ENCODE results near the gene MYOZ1.
"Not testable (repeated sequence)": the region's sequence is repeated elsewhere in the genome, so short reads cannot be mapped to it uniquely, and the experiment has no call there.

The MYOZ1 gene, protein sequence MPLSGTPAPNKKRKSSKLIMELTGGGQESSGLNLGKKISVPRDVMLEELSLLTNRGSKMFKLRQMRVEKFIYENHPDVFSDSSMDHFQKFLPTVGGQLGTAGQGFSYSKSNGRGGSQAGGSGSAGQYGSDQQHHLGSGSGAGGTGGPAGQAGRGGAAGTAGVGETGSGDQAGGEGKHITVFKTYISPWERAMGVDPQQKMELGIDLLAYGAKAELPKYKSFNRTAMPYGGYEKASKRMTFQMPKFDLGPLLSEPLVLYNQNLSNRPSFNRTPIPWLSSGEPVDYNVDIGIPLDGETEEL

GRCh38 chr10:73641328-73642060 is at the start of gene MYOZ1:
TSS of gene MYOZ1 (minus strand) at chr10:73641474. CDS start at chr10:73640017, 1,457 bp downstream.
- no peak for DNase-seq (ENCODE audit: low read depth, low spot score)

GRCh38 chr10:73690755-73691154 is 49.5 kb upstream of the MYOZ1 start:
- DNase-seq (ENCODE audit: low read depth, low spot score): not testable (repeated sequence)

GRCh38 chr10:73689596-73689995 is 48.3 kb upstream of the MYOZ1 start:
- DNase-seq (ENCODE audit: low read depth, low spot score): not testable (repeated sequence)

DNA sequence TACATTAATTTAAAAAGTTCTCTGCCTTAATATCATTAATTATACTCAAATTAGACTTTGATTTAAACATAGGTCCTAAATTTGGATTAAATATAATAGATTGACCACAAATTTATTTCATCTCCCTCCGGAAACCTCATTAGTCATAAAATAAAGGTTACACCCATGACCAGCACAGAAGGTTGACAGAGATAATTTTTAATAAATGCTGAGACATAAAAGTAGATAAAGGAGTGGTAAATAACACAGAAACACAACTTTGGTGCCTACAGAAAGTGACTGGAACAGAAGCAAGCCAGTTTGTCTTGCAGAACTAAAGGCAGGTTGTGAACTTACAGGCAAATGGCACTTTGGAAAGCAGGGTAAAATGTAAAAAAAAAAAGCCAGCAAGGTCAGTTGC is 46.4 kb upstream of the MYOZ1 start:
- DNase-seq (ENCODE audit: low read depth, low spot score): not testable (repeated sequence)

DNA sequence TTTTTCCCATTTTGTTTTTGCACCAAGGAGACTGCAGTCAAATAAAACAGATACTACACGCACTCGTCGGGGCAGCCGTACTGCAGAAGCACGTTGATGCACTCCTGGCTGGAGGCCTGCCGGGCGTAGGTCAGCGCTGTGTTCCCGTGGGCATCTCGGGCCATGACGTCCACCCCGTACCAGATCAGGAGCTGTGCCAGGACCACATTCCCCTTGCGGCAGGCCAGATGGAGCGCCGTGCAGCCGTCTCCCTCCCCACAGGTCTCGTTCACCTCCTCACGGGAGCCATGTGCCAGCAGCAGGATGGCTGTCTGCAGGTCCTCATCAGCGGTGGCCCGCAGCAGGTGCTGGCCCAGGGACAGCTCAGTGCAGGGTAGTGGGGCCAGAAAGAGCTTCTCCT is 33.3 kb upstream of the MYOZ1 start:
- DNase-seq (ENCODE audit: low read depth, low spot score): not testable (repeated sequence)

- DNase-seq (ENCODE audit: low read depth, low spot score): not testable (repeated sequence)
Measured at GRCh38 chr10:73668378-73668777, 27.1 kb upstream of the MYOZ1 start.

DNA sequence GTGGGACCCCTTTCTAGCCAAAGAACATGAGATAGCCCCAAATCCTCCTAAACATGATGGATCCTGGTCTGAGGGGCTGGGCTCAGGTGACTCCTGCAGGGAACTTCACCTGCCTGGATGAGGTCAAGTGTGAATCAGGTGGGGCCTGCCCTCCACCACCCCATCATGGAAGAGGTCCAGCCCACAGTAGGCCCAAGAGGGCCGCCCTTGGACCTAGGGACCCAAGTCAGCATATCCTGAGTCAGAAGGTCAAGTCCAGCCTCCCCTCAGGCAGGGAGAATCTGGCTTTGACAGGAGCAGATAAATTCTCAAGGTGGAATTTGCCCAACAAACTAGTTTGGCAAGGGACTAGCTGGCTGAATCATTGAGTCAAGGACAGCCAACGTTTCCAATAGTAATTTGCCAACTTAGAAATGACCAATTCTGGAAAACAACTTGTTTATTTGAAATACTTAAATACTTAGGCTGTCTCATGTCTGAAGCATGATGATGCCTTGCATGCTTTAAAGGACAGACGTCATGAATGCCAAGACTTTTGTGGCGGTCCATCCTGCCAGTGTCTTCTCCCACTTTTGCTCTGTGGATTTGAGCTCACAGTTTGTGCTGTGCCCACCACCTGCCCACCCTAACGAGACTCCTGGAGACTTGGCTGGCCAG is 25.0 kb upstream of the MYOZ1 start:
- DNase-seq (ENCODE audit: low read depth, low spot score): not testable (repeated sequence)

DNA sequence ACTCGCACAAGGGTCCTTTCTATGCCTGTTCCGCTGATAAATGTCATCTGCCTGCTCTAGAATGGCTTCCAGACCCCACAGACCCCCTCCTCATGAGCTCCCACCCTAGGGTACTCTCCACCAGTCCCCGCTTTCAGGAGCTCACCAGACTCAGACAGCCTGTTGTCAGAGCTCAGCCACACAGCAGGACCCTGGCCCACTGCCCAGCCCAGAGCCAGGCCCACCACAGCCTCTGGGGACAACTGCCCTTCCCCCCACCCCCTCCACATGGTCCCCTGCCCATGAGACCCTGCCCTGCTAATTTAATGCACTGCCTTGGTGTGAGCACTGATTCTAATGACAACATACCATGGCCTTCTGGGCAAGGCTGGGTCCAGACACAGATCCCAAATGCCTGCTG is 24.3 kb upstream of the MYOZ1 start:
- DNase-seq (ENCODE audit: low read depth, low spot score): not testable (repeated sequence)

DNA sequence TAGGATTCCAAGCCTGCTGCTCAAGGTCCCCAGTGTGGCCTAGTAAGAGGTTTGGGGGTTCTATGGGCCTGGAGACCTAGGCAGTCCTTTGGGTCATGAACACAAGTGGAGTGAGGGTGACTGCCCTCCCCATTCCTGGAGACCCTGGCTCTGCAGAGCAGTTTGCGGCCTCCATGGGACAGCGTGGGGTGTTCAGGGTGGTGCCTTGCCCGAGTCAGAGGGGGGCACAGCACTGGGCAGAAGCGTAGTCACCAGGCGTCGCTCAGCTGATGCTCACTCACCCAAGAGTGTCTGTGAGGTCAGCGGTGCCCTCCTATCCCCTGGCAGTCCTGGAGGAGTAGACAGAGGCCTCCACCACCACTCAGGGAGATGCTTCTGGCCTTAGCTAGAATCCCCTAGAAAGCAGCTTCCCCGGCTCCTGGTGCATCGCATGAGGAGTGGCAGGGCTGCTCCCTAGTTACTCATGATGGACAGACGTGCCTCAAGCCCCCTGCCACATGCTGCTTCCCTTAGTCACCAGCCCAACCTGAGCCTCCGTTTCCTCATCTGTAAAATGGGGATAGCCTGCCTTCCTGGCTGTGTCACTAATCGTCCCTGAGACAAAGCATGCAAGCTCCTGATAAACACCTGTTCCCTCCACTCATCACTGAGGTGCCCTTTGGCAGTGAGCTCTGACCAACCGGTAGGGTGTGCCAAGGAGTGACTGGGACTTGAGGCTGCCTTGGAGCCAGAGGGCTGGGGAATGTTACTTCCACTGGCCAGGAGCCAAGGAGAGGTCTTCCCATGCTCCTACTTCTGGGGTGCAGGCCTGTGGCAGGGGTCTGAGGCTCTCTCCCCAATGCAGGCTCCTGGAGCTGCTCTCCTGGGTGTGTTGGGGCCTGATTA is 23.1 kb upstream of the MYOZ1 start:
- not testable (repeated sequence) for DNase-seq (ENCODE audit: low read depth, low spot score)

GRCh38 chr10:73663621-73664020 is 22.3 kb upstream of the MYOZ1 start:
- not testable (repeated sequence) for DNase-seq (ENCODE audit: low read depth, low spot score)

DNA sequence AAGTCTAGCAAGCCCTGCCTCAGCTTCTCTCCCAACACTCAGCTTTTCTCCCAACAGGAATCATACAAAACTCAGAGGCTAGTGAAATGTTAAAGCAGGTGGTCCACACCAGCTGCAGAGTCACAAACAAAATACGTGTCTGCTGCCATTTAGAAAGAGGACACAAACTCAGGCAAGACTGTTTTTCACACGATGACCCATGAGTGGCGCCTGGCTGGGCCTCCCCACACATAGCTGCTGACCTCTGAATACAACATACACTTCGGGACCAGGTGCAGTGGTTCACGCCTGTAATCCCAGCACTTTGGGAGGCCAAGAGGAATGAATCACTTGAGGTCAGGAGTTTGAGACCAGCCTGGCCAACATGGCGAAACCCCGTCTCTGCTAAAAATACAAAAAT is 21.4 kb upstream of the MYOZ1 start:
- DNase-seq (ENCODE audit: low read depth, low spot score): not testable (repeated sequence)

GRCh38 chr10:73655990-73656298 is 14.7 kb upstream of the MYOZ1 start, which contains the start of gene SYNPO2L:
TSS of gene SYNPO2L (minus strand) at chr10:73656029. CDS start at chr10:73655922, 107 bp downstream.
- no peak for DNase-seq (ENCODE audit: low read depth, low spot score)

DNA sequence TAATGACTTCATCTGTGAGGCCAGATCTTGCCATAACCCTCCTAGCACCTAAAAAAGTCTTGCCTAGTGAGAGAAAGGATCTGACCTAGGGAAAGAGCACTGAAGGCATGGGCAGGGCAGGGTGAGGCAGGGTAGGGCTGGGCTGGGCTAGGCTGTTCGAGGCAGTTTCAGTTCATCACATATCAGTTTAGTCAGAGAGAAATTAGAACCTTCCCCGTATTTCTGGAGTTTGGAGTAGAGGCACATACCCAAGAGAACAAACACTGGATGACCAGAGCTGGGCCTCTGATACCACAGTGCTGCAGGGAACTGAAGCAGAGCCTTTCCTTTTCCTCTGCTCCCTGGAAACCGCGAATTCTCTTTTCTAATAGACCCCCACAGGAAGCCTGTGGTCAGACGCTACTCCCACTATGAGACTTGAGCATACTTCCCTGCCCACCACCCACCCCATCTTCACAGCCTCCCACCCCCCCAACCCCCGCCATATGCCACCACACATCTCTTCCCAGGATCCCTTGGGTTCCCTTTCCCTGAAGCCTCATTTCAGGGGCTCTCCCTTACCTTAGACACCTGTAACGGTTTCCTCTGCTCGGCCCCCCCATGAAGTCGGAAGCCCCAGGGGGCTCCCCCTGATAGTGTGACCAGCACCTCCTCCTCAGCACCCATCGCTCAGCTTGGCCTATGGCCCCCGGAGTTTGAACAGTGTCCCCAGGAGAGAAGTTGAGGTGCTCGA is 14.1 kb upstream of the MYOZ1 start:
- DNase-seq (ENCODE audit: low read depth, low spot score): no peak

GRCh38 chr10:73653701-73654100 is 12.4 kb upstream of the MYOZ1 start:
- no peak for DNase-seq (ENCODE audit: low read depth, low spot score)

- DNase-seq (ENCODE audit: low read depth, low spot score): no peak
Measured at GRCh38 chr10:73653195-73653594, 11.9 kb upstream of the MYOZ1 start.

DNA sequence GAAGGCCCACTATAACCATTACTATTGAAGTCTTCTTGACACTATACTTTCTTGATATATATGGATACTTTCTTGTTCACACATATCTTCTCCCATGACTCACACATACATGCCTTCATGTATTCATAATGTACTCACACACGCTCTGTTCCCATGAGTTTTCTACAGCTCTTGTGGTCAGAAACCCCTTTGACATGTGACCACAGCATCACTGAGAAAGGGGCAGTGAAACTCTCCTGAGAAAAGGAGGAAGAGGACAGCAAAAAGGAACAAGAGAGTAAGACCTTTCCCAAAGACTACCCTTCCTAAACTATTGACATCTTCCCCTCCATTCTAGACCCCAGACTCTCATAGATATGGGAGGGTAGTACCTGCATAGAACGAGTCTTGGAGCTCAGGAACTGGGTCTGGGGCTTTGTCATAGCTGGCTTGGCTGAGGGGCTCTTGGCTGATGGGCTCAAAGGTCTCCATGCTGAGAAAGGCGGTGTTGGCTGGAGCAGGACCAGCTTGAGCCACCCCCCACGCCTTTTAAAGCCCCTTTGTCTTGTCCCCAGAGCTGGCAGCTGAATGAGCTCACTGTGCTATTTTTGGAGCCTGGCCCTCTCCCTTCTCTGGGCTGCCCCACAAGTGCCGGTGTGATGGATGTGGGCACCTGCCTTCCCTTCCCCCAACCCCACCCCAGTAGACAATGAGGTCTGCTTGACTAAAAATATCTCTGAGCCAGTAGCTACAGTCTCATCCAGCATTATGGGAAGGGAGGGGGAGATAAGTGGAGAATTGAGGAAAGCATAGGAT is 9.5 kb upstream of the MYOZ1 start:
- no peak for DNase-seq (ENCODE audit: low read depth, low spot score)

- no peak for DNase-seq (ENCODE audit: low read depth, low spot score)
Measured at GRCh38 chr10:73649876-73650536, 8.7 kb upstream of the MYOZ1 start.

DNA sequence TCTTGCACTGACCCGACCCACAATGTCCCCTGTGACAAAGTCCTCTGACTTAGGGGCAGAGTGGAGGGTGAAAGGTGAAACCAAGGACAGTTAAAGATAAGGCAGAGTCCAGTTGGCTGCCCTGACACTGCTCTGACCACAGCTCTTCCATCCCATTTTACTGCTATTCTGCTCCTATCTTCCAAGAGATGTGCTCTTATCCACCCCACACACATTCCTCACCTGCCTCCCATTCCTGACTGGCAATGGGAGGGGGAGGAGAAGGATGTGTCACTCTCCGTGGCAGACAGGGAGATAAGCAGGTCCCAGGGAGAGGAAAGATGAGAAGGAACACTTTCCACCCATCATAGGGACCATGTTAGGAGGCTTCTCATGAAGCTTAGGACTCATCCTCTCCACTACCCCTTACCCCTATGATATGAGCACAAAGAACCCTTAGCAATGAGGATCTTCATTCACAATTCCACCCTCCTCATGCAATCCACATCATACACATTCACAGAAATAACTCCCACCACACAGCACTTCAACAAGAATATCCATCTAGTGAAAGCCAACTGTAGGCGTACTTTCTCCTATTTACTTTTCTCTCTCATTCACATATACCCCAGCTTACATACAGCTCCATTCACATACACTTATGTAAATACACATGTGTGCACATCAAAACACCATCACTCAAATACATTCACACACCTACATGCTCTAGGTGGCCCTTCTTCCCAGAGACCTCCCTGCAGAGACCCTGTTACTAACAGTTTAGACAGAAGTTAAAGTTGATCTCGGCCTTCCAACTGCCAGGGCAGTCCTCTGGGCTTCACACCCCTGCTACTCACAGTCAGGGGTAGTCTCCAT is 7.9 kb upstream of the MYOZ1 start:
- no peak for DNase-seq (ENCODE audit: low read depth, low spot score)

Measured in iPS DF 19.7 (cell line).